GM12872 (cell line): ENCODE data around the gene UHRF2.

ENCODE experiments used
- CTCF ChIP-seq: IDR thresholded peaks from 3 replicates; pipeline ENCODE4 v1.5.1; 2011; ENCODE audit warnings: low read depth, mild to moderate bottlenecking, low read length, moderate library complexity; ENCODE audit not compliant: insufficient read depth

UHRF2 gene

GRCh38 chr9:6552033-6552432 lies 139.0 kb downstream of the UHRF2 start:
- TF ChIP-seq CTCF = no peak

DNA sequence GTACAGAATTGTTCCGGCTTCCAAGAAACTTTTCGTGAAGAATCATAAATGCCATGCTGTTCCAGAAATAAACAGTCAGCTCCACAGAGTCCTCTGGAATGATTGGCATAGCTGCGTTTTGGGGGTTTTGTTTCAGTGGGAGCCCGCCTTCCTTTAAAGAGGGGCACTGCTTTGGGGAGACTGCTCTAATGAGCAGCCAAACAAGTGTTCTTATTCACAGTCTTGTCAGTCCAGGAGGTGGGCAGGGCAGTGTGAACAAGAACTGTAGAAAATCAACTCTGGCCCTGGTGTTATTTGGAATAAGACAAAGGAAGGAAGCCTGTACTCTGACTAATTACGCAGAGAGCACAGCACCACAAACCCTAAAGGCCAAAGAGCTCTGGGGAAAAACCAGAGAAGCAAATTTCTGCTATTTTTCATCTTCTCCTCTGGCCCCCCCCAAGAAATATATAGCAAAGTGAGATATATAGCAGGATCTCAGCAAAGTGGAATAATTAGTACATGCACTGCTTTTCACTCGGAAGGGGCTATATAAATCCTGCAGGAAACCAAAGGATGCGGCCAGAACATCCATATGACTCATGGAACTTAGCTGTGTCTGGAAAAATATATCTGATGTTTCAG lies 139.6 kb downstream of the UHRF2 start:
- no peak for TF ChIP-seq CTCF

- no peak for TF ChIP-seq CTCF
Measured at GRCh38 chr9:6553866-6554265, 140.9 kb downstream of the UHRF2 start.
